GOT3 (cell line): Measurements from ENCODE around the gene PGA3.
"Not testable (repeated sequence)": the region's sequence is repeated elsewhere in the genome, so short reads cannot be mapped to it uniquely, and the experiment has no call there.

ENCODE experiments used
- DNase-seq: peaks from one replicate; lab custom pipeline; 2025; ENCODE audit warnings: mixed read lengths; lab: John Stamatoyannopoulos, UW

PGA3 gene

GRCh38 chr11:61250796-61251765 is 47.8 kb downstream of the PGA3 start:
- DNase-seq, result not testable (repeated sequence)

- not testable (repeated sequence) for DNase-seq
These were observed 49.0 kb downstream of the PGA3 start for GRCh38 chr11:61252332-61252731.

- DNase-seq, result no peak
These were observed 51.2 kb downstream of the PGA3 start for GRCh38 chr11:61254403-61255025.

- DNase-seq, result no peak
These were observed 53.6 kb downstream of the PGA3 start for GRCh38 chr11:61256710-61257482.

GRCh38 chr11:61258546-61258945 is 55.2 kb downstream of the PGA3 start:
- DNase-seq, result no peak

GRCh38 chr11:61259363-61259762 is 56.0 kb downstream of the PGA3 start:
- DNase-seq, result no peak
